ENCODE data around the gene ADCY6.

Gene ADCY6

DNA sequence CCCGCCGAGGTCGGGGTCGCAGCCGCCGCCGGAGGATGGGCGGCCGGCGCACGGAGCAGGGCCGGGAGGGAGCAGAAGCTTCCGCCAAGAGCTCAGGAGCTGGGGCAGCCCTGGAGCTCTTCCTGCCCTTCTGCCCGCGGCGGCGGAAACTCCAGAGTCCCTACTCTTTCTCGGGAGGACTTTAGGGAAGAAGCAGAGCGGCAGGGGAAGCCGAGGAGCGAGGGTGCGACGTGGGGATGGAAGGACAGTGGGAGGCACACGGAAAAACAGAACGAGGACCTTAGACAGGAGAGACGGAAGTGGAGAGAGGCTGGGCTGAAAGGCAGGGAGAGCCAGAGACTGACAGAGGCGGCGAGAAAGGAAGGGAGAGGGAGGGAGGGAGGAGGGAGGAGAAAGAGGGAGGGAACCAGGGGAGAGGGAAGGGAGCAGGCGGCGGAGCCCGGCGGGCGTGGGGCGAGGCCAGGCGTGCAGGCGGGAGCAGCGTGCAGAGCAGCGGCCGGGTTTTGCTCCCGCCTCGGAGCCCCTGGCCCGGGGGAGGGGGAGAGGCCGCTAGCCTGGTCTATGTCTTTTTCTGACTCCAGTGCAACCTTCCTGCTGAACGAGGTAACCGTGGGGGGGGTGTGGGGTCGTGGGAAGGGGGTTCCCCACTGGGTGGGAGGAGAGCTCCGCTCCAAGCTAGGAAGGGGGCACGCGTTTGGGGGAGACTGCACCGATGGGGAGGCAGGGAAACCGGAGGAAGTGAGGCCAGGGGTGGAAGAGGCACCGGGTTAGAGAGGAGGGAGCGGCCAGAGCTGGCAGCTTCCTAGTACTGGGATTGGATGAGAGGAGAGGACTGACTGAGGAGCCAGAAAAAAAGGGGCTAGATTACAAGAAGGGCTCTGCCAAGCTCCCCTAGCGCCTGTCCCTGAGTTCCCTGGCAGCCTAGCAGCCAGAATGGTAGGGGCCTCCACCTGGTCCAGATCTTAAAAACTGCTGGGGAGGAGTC is 26.5 kb upstream of the ADCY6 start:
- peak; percentile 63 for DNase-seq

DNA sequence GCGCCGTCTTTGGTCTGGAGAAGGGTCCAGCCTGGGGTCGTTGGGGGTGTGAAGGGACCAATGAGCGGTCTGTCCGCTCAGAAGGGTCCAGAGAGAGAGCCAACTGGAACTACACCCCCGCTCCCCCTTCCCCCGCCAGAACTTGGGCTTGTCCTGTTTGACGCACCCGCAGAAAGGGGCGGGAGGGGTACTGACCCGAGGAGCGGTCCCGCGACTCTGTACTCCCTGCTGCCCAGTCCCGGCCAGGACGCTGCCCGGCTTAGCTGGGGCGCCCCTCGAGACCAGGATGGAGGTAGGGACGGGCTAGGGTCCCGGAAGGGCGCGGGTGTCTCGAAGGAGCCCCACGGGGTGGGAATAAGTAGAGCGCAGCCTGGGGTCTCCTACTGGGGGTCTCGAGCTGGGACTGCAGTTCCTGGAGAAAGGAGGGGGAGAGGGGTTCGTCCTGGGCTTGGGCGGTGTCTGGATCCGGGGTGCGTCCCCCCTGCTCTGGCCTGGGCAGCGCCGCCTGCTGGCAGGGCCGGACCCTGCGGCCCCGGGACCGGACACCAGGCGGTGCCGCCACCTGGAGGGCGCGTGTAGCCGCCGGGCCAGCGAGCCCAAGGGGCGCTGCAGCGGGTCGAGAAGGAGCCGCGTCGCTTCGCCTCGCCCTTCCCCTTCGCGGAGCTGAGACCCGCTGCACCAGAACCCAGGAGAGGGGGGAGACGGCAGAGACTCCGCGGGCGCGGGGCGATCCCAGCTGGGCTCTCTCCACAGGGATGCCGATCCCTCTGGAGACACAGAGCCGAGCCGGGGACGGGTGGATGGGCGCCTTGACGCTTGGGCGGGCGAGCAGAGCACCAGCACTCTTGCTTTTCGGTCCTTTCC is 25.6 kb upstream of the ADCY6 start:
- peak; percentile 92 for DNase-seq

DNA sequence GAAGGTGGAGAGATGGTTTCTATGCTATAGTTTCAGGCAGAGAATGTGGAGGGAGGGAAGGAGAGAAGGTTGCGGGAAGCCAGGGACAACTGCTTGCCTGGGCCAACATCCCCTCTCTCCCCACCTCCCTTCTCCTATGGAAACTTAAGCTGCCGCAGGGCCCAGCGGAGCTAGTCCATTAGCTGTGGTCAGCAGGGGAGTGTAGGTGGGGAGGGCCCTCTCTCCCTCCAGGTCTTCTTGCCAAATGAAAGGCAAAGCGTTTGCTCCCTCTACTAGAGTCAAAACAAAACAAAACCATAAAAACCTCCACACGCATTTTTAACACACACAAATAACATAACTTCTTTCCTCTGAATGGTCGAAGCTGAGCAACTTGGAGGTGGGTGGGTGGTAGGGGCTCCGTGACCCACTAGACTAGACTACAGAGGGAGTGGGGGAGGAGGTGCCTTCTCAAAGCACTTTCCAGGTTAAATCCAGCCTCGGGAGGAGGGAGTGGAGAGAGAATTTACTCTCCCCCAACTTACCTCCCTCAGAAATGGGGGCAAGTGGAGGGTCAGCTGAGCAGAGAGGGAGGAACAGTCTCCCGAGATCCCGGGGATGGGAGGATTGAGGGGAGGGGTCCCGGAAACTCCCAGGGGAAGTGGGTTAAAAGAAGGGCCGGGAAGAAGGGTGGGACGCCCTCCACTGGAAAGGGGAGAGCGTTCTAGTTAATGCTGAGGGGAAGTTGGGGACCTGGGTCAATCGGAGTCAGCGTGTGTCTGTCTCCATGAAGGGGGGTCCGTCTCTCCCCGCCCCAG is 24.8 kb upstream of the ADCY6 start:
- DNase-seq, result no peak

DNA sequence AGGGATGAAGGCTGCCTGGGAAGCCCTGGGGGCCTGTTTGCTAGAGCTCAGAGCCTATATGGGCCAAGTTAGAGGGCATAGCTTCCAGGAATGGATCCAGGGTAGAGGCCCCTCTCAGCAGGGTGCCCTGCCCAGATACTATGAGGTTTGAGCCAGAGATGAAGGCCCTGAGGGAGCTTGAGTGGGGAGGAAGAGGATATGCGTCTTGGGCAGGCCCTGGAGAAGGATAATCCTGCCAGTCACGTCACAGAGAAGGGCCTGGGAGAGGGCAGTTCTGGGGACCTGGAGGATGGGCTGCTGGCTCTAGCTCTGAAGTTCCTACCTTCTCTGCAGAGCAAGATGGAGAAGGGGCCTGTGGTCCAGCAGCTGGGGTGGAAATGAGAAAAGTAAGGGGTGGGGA is 23.5 kb upstream of the ADCY6 start:
- no peak for DNase-seq

GRCh38 chr12:48811437-48812090 is 22.7 kb upstream of the ADCY6 start:
- no peak for DNase-seq

DNA sequence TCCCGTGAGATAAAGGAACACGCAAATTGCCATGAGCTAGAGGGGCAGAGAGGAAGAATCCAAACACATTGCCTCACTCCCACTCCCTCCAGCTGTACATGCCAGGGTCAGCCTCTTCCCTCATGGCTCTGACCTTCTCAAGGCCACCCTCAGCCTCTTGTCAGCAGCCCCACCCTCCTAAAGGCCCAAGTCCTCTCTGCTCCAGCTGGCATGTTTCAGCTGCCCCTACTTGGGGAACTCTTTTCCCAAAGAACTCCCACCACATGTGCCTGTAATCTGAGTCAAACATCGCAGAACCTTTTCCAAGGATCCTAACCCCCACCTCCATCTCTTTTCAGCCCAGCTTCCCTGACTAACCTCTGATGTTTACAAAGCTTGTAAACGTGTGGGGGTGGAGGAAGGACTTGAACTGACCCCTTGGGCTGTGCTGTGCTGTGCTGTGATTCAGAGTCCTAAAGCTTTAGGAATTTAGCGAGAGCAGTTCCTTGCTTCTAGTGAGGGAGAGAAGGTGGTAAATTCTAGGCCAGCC is 22.1 kb upstream of the ADCY6 start:
- no peak for DNase-seq

- no peak for DNase-seq
Observed at GRCh38 chr12:48807981-48808380, 19.1 kb upstream of the ADCY6 start.

DNA sequence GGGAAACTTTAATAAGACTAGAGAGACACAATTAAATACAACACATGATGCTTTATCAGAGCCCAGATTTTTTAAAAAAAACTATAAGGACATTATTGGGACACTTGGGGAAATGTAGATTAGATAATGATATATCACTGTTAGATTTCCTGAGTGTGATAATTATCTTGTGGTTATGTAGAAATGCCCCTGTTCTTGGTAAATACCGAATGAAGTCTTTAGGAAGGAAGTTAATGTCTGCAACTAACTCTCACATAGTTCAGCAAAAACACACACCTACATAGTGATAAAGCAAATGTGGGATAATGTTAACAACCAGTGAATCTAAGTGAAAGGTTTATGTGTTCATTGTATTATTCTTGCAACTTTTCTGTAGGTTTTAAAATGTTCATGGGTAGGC is 14.8 kb upstream of the ADCY6 start:
- no peak for DNase-seq

- DNase-seq, result no peak
Observed at GRCh38 chr12:48800971-48801370, 12.1 kb upstream of the ADCY6 start.

GRCh38 chr12:48800457-48800856 is 11.6 kb upstream of the ADCY6 start:
- no peak for DNase-seq

DNA sequence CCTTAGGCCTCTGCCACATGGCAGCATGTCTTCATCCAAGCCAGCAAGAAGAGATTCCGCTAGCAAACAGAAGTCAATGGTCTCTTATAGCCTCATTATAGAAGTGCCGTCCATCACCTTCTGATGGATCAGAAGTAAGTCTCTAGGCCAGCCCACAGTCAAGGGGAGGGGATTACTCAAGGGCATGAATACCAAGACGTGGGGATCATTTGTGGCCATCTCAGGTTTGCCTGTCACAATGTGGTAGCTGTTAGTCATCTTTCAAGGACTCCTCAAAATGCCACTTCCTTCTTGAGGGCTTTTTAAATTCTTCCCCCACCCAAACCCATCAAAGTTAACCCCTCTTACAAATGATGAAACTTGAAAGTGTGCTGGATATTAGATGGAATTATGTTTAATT is 8.1 kb upstream of the ADCY6 start:
- peak; percentile 33 for DNase-seq

DNA sequence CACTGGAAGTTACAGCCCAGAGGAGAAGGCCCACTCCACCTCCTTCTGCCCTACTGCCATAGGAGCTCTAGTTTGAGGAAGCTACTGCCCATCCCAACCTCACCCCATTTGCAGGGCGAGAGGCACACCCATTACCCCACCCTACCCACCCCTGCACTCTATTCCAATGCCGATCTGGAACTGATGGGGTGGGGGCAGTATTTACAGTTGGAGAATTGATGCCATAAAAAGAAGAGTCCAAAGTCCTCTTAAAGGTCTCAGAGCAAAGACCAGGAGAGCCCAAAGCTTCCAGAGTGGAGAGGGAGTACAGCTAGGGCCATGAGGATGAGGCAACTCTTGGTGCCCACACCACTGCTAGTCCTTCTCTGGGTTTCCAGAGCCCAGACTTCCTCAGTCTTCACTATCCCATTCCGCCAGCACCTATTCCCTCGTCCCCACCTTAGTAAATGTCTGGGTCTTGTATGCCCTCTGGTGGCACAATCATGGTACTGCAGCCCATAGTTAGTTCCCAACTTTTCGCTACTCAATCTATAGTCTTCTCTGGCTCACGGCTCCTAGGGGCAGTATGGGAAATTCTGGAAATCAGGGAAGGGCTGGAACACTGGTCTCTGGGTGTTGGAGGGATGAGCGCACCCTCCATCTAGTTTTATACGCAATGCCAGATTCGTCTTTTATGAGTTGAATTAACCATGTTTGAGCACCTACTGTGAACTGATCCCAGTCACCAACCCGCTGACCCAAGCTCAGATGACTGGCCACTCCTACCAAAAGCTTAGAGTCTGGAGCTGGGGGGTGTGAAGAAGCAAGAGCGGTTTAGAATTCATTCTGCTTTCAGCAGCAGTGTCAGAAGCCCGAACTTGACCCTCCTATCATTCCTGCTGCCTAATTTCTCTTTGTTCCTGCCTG is 6.9 kb upstream of the ADCY6 start:
- peak; percentile 65 for DNase-seq

- no peak for DNase-seq
Observed at GRCh38 chr12:48794870-48795269, 6.0 kb upstream of the ADCY6 start.

- no peak for DNase-seq
Observed at GRCh38 chr12:48793696-48794095, 4.8 kb upstream of the ADCY6 start.

- no peak for DNase-seq
Observed at GRCh38 chr12:48789858-48790326, 1.0 kb upstream of the ADCY6 start.

DNA sequence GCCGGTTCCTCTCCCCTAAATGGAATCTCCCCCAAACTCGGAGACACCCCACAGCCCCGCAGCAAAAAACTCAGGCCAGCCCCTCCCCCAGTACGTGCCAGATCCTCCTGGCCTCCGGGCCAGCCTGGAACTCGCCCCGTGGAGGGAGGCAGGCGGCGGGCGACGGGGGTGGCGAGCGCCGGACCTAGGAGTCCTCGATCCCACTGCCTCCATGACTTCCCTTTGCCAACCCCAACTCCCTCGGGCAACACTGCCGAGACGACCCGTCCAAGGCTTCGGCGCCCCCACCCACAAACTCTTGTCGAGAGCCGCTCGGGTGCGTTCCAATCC is 400 bp downstream of the ADCY6 start:
- no peak for DNase-seq

GRCh38 chr12:48787791-48788523 is 932 bp downstream of the ADCY6 start:
- no peak for DNase-seq

DNA sequence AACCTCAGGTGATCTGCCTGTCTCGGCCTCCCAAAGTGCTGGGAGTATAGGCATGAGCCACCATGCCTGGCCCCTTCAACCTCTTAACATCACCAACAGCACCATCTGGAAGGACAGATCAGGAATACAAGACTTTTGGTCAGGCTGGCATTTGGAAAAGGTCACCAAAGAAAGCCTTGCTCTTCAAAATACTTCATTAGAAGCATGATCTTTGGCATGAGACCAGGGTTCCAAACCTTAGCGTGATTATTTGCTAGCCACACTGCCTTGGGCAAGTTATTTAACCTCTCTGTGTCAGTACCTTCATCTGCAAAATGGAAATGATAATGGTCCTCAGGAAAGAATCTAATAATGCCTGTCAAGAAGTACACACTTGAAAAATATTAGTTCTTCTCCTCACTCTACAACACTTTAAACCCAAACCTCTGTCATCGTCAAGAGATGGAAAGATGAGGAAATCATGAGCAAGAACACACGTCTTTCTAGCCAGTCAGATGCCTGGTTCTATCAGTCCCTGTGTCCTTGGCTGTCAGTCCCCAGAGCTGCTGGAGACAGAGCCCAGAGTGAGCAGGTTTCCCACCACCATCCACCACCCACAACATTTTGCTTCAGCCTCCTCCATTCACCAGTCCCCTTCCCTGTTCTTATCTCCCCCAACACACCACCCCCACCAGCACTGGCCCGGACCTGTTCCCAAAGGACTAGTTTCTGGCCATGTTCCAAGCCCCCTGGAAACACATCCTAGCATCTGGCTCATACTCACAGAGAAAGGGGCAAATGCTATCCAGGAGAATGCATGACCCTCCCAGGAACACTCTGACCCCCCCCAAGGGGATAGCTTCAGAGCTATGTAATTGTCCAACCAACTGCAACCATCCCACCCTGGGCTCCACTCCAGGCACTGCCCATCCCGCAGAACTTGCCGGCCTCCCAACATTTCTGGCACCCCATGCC is 2.0 kb downstream of the ADCY6 start:
- DNase-seq, result no peak

- DNase-seq, result no peak
Observed at GRCh38 chr12:48783432-48783831, 5.5 kb downstream of the ADCY6 start.
